PC-9 (cell line): ENCODE measurements around the gene RIBC1. TPM values are rescaled to one million over a fixed set of nuclear protein-coding genes. Genes with fewer than 3 reads are reported as not detected.

Experiments
- BruUV-seq: library from RNA; stranded (reverse); fragments of 400-500 nt; replicated peaks from 2 replicates; lab custom pipeline; 2021; lab: Mats Ljungman, UMichigan
- CTCF ChIA-PET: fragments of 300-600 bp; sonication (Branson Sonifier 250); formaldehyde crosslinking; loops from one replicate; lab custom pipeline; 2022; ENCODE audit warnings: antibody characterized with exemption; lab: Charles Lee
- POLR2A ChIA-PET: fragments of 300-600 bp; sonication (Branson Sonifier 250); formaldehyde crosslinking; loops from one replicate; lab custom pipeline; 2022; ENCODE audit warnings: antibody characterized with exemption; ENCODE audit not compliant: unreplicated experiment; lab: Charles Lee
- DNase-seq, 2 experiments: peaks; one replicate each; pipeline versions ENCODE4 v3.0.0 to v3.0.0-alpha.2; 2015 to 2022; ENCODE audit warnings: mixed read lengths in 1 of 2
- H2AFZ ChIP-seq: fragments of 200-600 bp; sonication (generic); 2 replicates; pipeline ENCODE4 v1.8.1; 2017; ENCODE audit warnings: antibody characterized with exemption
- H3F3A ChIP-seq: fragments of 200-600 bp; sonication (generic); 2 replicates; pipeline ENCODE4 v1.8.1; 2017; ENCODE audit warnings: antibody characterized with exemption, mild to moderate bottlenecking, low read depth; ENCODE audit not compliant: insufficient read depth
- H3K27ac ChIP-seq: fragments of 200-600 bp; sonication (generic); 2 replicates; pipeline ENCODE4 v1.6.1; 2016; ENCODE audit warnings: mixed run types
- H3K27me3 ChIP-seq: fragments of 200-600 bp; sonication (generic); 2 replicates; pipeline ENCODE4 v1.6.1; 2016; ENCODE audit warnings: low read depth, mixed run types; ENCODE audit not compliant: insufficient read depth
- H3K36me3 ChIP-seq: fragments of 200-600 bp; sonication (generic); 2 replicates; pipeline ENCODE4 v1.6.1; 2016; ENCODE audit warnings: low read depth, mixed run types
- H3K4me1 ChIP-seq: fragments of 200-600 bp; sonication (generic); replicated peaks from 2 replicates; pipeline ENCODE4 v1.6.1; 2016; ENCODE audit warnings: mixed run types; ENCODE audit not compliant: insufficient read depth
- H3K4me2 ChIP-seq: fragments of 200-600 bp; sonication (generic); 2 replicates; pipeline ENCODE4 v1.6.1; 2017; ENCODE audit warnings: mixed run types
- H3K4me3 ChIP-seq: fragments of 200-600 bp; sonication (generic); 2 replicates; pipeline ENCODE4 v1.6.1; 2016; ENCODE audit warnings: mixed run types
- H3K79me2 ChIP-seq: fragments of 200-600 bp; sonication (generic); 2 replicates; pipeline ENCODE4 v1.6.1; 2017; ENCODE audit warnings: low read depth, mixed run types
- H3K9me2 ChIP-seq: fragments of 200-600 bp; sonication (generic); 2 replicates; pipeline ENCODE4 v1.8.1; 2017; ENCODE audit warnings: mild to moderate bottlenecking; ENCODE audit not compliant: insufficient read depth
- H3K9me3 ChIP-seq: fragments of 200-600 bp; sonication (generic); 2 replicates; pipeline ENCODE4 v1.8.1; 2016; ENCODE audit warnings: low read depth; ENCODE audit not compliant: insufficient read depth
- H4K20me1 ChIP-seq: fragments of 200-600 bp; sonication (generic); 2 replicates; pipeline ENCODE4 v1.8.1; 2017; ENCODE audit not compliant: insufficient read depth
- EZH2 ChIP-seq: fragments of 200-600 bp; sonication (generic); IDR thresholded peaks from 2 replicates; pipeline ENCODE4 v1.8.0; 2017; ENCODE audit warnings: antibody characterized with exemption, low read depth
- intact Hi-C: fragments of 100-400 bp; cut with micrococcal nuclease; formaldehyde crosslinking; loops from one replicate; pipeline ENCODE4 v1.10.0; 2022; ENCODE audit not compliant: unreplicated experiment
- total RNA-seq: library from RNA; stranded (reverse); gene quantifications from 2 replicates; pipeline ENCODE4 v1.2.3, GENCODE V29; 2021
- TF ChIP-seq, protein P1 (sequence below): fragments of 200-600 bp; sonication (generic); conservative IDR thresholded peaks from 2 replicates; pipeline ENCODE4 v1.6.1; 2017; ENCODE audit warnings: mixed run types, antibody characterized with exemption, mild to moderate bottlenecking, moderate library complexity

RIBC1 gene
- total RNA-seq, 1 experiment from 2014 or later = 4.5 TPM

DNA sequence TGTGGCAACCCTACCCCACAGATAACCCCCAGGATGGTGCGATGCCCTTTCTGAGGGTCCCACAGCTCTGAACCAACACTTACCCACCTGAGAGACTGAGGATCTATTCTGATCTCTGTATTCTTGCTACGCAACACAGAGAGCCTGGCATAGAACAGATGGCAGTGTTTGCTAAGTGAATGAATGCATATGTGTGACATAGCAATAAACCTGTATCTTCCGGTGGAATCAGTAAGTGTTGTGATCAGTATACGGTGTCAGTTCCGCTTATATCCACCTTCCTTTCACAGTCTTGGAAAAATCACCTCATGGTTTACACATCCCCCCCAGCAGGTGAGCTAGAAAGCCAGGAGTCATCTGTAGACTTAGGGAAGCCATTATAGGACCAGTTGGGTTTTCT is 17.4 kb downstream of the RIBC1 start:
- H3K79me2 ChIP-seq = no peaks in the 10 kb centered on the region
- no peaks in the 10 kb centered on the region for H3K9me3 ChIP-seq
- no peak for DNase-seq
- no peaks in the 10 kb centered on the region for H3K4me1 ChIP-seq
- H4K20me1 ChIP-seq = no peaks in the 10 kb centered on the region
- peak overlapping the region; percentile 52; the same call in 1 of the 2 replicates for H3K4me3 ChIP-seq
- no peaks in the 10 kb centered on the region for H3K9me2 ChIP-seq
- ChIA-PET POLR2A (no interaction called here), CTCF (interaction anchor here (0.5 to 1.4 kb wide), 3 partner anchors 17 to 143 kb away, joined by 5 read pairs; partner anchors contain the start of genes RIBC1 and SMC1A)
- H3K27me3 ChIP-seq = no peaks in the 10 kb centered on the region
- peak overlapping the region; percentile 77 for H3K4me2 ChIP-seq
- H3K27ac ChIP-seq = peak overlapping the region; percentile 54
- H3F3A ChIP-seq = peaks cover 5% of the 10 kb centered on the region; the same call in 1 of the 2 replicates
- intact Hi-C loops = loop anchor here (2.0 kb wide), 1 partner anchor 17 kb away; the partner anchor contains the start of genes RIBC1 and SMC1A
- no TSS peak for BruUV-seq
- H3K36me3 ChIP-seq = no peaks in the 10 kb centered on the region
- H2AFZ ChIP-seq = peak overlapping the region; percentile 74
- TF ChIP-seq EZH2 = no peak
- TF ChIP-seq, protein P1, sequence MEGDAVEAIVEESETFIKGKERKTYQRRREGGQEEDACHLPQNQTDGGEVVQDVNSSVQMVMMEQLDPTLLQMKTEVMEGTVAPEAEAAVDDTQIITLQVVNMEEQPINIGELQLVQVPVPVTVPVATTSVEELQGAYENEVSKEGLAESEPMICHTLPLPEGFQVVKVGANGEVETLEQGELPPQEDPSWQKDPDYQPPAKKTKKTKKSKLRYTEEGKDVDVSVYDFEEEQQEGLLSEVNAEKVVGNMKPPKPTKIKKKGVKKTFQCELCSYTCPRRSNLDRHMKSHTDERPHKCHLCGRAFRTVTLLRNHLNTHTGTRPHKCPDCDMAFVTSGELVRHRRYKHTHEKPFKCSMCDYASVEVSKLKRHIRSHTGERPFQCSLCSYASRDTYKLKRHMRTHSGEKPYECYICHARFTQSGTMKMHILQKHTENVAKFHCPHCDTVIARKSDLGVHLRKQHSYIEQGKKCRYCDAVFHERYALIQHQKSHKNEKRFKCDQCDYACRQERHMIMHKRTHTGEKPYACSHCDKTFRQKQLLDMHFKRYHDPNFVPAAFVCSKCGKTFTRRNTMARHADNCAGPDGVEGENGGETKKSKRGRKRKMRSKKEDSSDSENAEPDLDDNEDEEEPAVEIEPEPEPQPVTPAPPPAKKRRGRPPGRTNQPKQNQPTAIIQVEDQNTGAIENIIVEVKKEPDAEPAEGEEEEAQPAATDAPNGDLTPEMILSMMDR = no peak

DNA sequence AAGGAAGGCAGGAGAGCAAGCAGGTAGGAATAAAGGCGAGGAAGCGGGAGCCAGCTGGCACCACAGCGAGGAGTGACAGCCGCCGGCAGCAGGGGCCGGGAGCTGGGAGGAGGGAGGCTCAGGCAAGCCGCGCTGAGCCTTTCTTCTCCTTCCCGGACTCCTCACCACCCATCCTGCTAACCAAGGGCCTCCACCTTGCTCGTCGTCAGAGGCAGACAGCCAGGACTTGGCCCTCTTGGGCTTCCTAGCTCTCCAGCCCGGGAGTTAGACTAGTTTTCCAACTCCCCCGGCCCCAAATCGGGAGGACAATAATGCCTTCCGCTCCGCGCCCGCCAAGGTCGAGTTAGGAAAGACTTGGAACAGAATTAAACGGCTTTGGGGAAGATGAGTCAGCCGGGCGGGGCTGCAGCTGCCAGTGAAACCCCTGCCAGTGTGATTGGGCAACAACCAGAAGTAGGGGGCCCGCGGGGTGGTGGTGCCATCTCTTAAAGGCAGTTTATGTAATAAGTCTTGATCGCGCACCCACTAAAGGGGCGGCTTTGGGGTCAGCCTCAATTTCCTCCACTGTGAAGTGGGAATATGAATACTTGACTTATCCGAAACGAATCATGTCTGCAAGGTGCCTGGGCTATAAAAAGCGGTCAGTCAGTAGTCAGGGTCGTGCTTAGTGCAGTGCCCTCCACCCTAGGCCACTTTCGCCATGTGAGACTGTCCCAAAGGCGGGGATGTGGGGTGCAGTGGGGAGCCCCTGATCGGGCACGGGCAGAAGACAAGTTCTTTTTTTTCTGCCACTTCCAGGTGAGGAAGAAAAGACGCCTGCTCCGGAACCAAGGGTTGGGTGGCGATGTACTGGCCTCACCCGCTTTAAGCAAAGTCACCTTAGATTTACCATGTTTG is 18.2 kb downstream of the RIBC1 start:
- no peaks in the 10 kb centered on the region for H3K79me2 ChIP-seq
- intact Hi-C loops = loop anchor here (2.0 kb wide), 1 partner anchor 18 kb away; the partner anchor contains the start of genes RIBC1 and SMC1A
- no peaks in the 10 kb centered on the region for H3K36me3 ChIP-seq
- peak overlapping the region; percentile 52; the same call in 1 of the 2 replicates for H3K4me3 ChIP-seq
- H2AFZ ChIP-seq = peak overlapping the region; percentile 74
- H4K20me1 ChIP-seq = no peaks in the 10 kb centered on the region
- no peaks in the 10 kb centered on the region for H3K9me3 ChIP-seq
- TSS peak; percentile 94 for BruUV-seq
- H3K4me2 ChIP-seq = peak overlapping the region; percentile 77
- H3K4me1 ChIP-seq = no peaks in the 10 kb centered on the region
- H3F3A ChIP-seq = peaks cover 5% of the 10 kb centered on the region; the same call in 1 of the 2 replicates
- TF ChIP-seq, protein P1 = no peak
- no peak for TF ChIP-seq EZH2
- no peaks in the 10 kb centered on the region for H3K9me2 ChIP-seq
- ChIA-PET CTCF (interaction anchor here (0.6 to 1.4 kb wide), 3 partner anchors 18 to 166 kb away, joined by 5 to 14 read pairs (median 5); partner anchors contain the start of genes RIBC1 and SMC1A), POLR2A (interaction anchor here (0.7 kb wide), 1 partner anchor 174 kb away, joined by 3 read pairs; no protein-coding TSS in a partner anchor)
- H3K27ac ChIP-seq = peak overlapping the region; percentile 54
- DNase-seq = peak; percentile 40 to 62
- no peaks in the 10 kb centered on the region for H3K27me3 ChIP-seq

DNA sequence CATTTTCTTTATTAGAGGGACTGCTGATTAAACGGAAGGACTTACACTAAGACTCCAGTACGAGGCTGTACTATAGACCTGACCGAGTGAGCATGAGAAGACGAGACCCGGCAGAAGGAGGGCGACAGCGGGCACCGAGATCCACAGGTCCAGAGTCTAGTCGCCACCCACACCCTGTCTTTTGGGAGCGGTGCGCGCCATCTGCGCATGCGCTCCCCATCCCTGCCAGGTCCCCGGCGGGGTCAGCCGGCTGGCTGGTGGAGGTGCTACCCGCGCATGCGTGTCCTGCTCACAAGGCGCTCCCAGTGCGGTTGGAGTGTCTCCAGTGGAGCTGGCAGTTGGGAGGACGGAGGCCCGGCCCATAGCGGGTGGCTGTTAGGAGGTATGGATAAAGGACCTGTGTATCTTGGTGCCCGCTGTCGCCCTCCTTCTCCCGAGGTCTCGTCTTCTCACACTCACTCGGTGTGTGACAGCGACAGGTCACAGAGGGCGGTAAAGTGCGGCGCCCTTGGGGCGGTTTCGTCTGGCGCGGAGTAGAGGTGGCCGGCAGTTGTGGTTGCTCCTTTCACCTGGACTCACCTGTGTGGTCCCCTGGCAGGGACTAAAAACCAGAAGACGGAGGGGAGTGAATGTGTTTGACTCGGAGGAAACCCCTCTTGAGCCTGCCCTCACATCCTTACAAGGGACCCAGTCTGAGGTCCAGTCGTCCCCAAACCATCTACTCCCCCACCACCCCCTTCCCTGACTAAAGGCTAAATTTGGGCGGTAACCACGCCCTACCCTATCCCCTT is 19.1 kb downstream of the RIBC1 start:
- ChIA-PET POLR2A (interaction anchor here (0.6 to 0.7 kb wide), 2 partner anchors 162 to 446 kb away, joined by 4 read pairs; no protein-coding TSS in a partner anchor), CTCF (no interaction called here)
- Histone ChIP-seq H3K9me3 (no peaks in the 10 kb centered on the region), H3K27me3 (no peaks in the 10 kb centered on the region), H3K4me1 (no peaks in the 10 kb centered on the region), H3F3A (peaks cover 5% of the 10 kb centered on the region; the same call in 1 of the 2 replicates), H3K27ac (peak overlapping the region; percentile 54; the same call in 1 of the 2 replicates), H3K4me2 (peak overlapping the region; percentile 77), H3K4me3 (peak overlapping the region; percentile 52; the same call in 1 of the 2 replicates), H2AFZ (0 out of 2 replicates have a peak overlapping the region, but pooled peaks have one; percentile 68), H3K36me3 (no peaks in the 10 kb centered on the region), H3K9me2 (no peaks in the 10 kb centered on the region), H4K20me1 (no peaks in the 10 kb centered on the region), H3K79me2 (no peaks in the 10 kb centered on the region)
- peak; percentile 45 to 94 for DNase-seq
- intact Hi-C loops = loop anchor here (2.0 kb wide), 1 partner anchor 19 kb away; the partner anchor contains the start of genes RIBC1 and SMC1A
- TSS peak; percentile 72 for BruUV-seq
- no peak for TF ChIP-seq EZH2
- TF ChIP-seq, protein P1 = no peak
